Peyer's patch (tissue), 4 donors: ENCODE results near the gene LCE7A. TPM values are rescaled to one million over a fixed set of nuclear protein-coding genes. Genes with fewer than 3 reads are reported as not detected.

Experiments
- DNase-seq, 3 donors: peaks; one replicate each; pipeline ENCODE4 v3.0.0-alpha.2; 2017 to 2019
- H3K27ac ChIP-seq, 4 donors: fragments of 200-600 bp; sonication (generic); one replicate each; pipeline ENCODE4 v1.5.1; 2016 to 2019
- H3K27me3 ChIP-seq, 2 donors: fragments of 200-600 bp; sonication (generic); one replicate each; pipeline ENCODE4 v1.5.1; 2019
- H3K36me3 ChIP-seq, 3 donors: fragments of 200-600 bp; sonication (generic); one replicate each; pipeline ENCODE4 v1.5.1; 2016 to 2019
- H3K4me1 ChIP-seq, 4 donors: fragments of 200-600 bp; sonication (generic); one replicate each; pipeline ENCODE4 v1.5.1; 2016 to 2019
- H3K4me3 ChIP-seq, 4 donors: fragments of 200-600 bp; sonication (generic); 1 replicate in 3 of 4; 2 replicates in 1 of 4; pipeline ENCODE4 v1.5.1; 2016 to 2019; ENCODE audit warnings: mild to moderate bottlenecking in 1 of 4
- H3K9me3 ChIP-seq, 4 donors: fragments of 200-600 bp; sonication (generic); one replicate each; pipeline ENCODE4 v1.5.1; 2016 to 2019; ENCODE audit warnings: mild to moderate bottlenecking in 1 of 4
- POLR2A ChIP-seq, 2 donors: fragments of 450-650 bp; IDR thresholded peaks; one replicate each; pipeline ENCODE4 v1.5.1; 2017; ENCODE audit warnings: antibody characterized with exemption in 2 of 2, mild to moderate bottlenecking in 2 of 2, moderate library complexity in 2 of 2
- total RNA-seq, 4 donors: library from RNA; depleted of rRNA; stranded (reverse); fragments of >200 nt; gene quantifications; one replicate each; pipeline ENCODE4 v1.1.0, GENCODE V29; 2016
- TF ChIP-seq, protein P1 (sequence below), 6 experiments: fragments of 450-650 bp in 4 of 6; fragments of 200-600 bp in 2 of 6; sonication (generic) in 1 of 6; IDR thresholded peaks; one replicate each; pipeline ENCODE4 v1.5.1; 2017 to 2019; ENCODE audit warnings: antibody characterized with exemption in 6 of 6, mild to moderate bottlenecking in 3 of 6, moderate library complexity in 1 of 6

Gene LCE7A
- total RNA-seq, 4 donors from 2014 or later = not detected

DNA sequence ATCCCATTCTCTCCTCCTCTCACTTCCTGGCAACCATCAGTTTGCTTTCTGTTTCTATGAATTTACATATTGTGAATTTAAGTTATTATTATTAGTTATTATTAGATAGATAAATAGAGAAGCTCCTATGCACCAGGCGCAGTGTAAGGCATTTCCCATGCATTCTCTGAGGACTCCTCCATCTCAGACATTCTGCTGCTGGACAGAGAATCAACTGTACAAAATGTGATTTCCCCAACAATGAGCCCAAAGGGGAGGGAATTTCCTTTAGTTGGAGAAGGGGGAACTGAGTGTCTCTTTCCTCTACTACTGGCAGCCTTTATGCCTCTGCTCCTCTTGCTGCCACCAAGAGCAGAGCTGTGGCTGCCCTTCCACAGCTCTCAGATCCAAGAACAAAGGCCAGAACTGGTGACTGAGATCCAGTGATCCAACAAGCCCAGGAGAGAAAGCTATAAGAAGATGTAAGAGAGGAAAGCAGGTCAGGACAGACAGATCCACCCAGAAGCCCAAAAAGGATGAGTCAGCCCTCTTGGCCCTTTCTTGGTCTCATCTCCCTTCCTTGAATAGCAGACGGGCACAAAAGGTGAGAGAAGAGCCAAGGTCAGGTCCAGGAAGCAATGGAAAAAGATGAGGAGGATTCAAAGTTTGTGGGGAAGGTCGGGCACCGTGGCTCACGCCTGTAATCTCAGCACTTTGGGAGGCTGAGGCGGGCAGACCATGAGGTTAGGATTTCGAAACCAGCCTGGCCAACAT, 45.1 kb downstream of the LCE7A start:
- Histone ChIP-seq H3K9me3 (no peaks in the 10 kb centered on the region), H3K4me1 (no peaks in the 10 kb centered on the region)
- TF ChIP-seq, protein P1, sequence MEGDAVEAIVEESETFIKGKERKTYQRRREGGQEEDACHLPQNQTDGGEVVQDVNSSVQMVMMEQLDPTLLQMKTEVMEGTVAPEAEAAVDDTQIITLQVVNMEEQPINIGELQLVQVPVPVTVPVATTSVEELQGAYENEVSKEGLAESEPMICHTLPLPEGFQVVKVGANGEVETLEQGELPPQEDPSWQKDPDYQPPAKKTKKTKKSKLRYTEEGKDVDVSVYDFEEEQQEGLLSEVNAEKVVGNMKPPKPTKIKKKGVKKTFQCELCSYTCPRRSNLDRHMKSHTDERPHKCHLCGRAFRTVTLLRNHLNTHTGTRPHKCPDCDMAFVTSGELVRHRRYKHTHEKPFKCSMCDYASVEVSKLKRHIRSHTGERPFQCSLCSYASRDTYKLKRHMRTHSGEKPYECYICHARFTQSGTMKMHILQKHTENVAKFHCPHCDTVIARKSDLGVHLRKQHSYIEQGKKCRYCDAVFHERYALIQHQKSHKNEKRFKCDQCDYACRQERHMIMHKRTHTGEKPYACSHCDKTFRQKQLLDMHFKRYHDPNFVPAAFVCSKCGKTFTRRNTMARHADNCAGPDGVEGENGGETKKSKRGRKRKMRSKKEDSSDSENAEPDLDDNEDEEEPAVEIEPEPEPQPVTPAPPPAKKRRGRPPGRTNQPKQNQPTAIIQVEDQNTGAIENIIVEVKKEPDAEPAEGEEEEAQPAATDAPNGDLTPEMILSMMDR (IDR thresholded peaks at IDR 0.05) = no peak
- TF ChIP-seq POLR2A (IDR thresholded peaks at IDR 0.05) = no peak

DNA sequence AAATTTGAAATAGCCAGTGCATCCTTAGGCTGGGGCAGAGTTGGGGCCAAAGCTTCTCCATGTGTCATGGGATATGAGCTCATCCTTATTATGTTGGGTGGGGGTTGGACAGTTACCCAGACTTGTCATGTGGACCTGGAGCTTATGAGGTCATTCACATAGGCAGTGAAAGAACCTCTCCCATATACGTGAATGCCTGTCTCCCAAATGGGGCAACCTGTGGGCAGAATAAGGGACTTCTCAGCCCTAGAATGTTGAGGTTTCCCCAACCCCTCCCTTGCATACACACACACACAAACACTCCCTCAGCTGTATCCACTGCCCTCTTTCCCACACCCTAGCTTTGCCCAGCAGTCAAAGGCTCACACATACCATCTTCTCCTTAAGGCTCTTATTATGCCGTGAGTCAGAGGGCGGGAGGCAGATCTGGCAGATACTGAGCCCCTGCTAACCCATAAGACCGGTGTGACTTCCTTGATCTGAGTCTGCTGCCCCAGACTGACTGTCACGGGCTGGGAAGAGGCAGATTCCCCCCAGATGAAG, 46.3 kb downstream of the LCE7A start:
- H3K4me3 ChIP-seq = no peak overlapping the region
- no peaks in the 10 kb centered on the region for H3K36me3 ChIP-seq
- DNase-seq = no peak
- H3K4me1 ChIP-seq = no peaks in the 10 kb centered on the region
- H3K9me3 ChIP-seq = peaks cover 0 to 4% (median 0%) of the 10 kb centered on the region in 4 donors
- H3K27me3 ChIP-seq = no peaks in the 10 kb centered on the region
- H3K27ac ChIP-seq = no peak overlapping the region
- no peak for TF ChIP-seq POLR2A (IDR thresholded peaks at IDR 0.05)
- TF ChIP-seq, protein P1 (IDR thresholded peaks at IDR 0.05) = no peak

More for the DNA sequence above, 45.1 kb downstream of the LCE7A start:
- Histone ChIP-seq H3K4me3 (no peak overlapping the region), H3K36me3 (no peaks in the 10 kb centered on the region), H3K27ac (no peak overlapping the region), H3K27me3 (no peaks in the 10 kb centered on the region)
- DNase-seq = no peak

DNA sequence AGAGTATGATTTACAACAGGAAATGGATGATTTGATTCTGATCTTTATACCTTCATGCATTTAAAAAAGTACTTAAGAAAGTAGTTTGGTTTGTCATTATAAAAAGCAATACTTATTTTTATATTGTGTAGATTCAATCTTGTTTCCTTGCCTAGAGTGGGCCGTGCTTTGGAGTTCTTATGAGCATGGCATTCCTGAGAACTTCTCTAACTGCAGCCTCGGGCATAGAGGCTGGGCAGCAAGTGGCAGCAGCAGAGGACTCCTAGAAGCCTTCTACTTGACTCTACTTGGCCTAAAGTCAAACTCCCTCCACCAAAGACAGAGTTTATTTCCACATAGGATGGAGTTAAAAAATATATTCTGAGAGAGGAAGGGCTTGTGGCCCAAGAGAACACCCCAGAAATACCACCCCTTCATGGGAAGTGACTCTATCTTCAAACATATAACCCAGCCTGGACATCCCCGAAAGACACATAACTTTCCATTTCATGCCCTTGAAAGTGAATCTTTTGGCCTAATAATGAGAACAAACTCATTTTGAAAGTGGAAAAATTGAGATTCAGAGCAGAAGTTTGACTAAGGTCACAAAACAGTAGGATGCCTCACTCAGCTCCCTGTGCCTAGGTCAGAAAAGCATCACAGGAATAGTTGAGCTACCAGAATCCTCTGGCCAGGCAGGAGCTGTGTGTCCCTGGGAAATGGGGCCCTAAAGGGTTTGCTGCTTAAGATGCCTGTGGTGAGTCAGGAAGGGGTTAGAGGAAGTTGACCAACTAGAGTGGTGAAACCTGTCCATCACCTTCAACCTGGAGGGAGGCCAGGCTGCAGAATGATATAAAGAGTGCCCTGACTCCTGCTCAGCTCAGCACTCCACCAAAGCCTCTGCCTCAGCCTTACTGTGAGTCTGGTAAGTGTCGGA, 48.1 kb downstream of the LCE7A start, which contains the start of gene IVL:
Gene IVL, plus strand, starts transcription at position 861 of the 916 bp plus-strand sequence. CDS start 1,252 bp downstream, outside the sequence.
- Histone ChIP-seq H3K27ac (no peak within 1 kb of the TSS), H3K4me1 (no peaks in the 10 kb centered on the region)
- DNase-seq = no peak

DNA sequence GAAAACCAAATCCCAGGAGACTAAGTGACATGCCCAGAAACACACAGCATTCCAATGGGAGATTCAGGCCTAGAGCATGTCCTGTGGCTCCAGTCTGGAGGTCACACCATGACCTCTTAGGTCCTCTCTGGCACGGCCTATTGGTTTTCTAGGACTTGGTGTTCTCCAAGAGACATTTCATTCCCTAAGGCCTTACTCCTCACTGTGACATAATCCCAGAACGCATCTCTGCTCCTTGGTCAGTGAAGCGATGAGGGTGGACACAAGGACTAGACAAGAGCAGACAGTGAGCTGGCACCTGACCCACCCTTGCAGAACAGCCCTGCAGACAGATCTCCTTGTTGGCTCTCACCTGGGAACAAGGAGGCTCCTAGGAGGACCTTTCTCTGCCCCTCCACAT, 49.4 kb downstream of the LCE7A start:
- no peaks in the 10 kb centered on the region for H3K36me3 ChIP-seq
- no peak for DNase-seq
- TF ChIP-seq POLR2A (IDR thresholded peaks at IDR 0.05) = no peak
- TF ChIP-seq, protein P1 (IDR thresholded peaks at IDR 0.05) = no peak

More for the DNA sequence above, 48.1 kb downstream of the LCE7A start, which contains the start of gene IVL:
- TF ChIP-seq, protein P1 (IDR thresholded peaks at IDR 0.05) = no peak
- peaks cover 0 to 4% (median 0%) of the 10 kb centered on the region in 4 donors for H3K9me3 ChIP-seq
- H3K36me3 ChIP-seq = no peaks in the 10 kb centered on the region
- no peaks in the 10 kb centered on the region for H3K27me3 ChIP-seq
- H3K4me3 ChIP-seq = no peak within 1 kb of the TSS

More for the DNA sequence above, 49.4 kb downstream of the LCE7A start:
- Histone ChIP-seq H3K27me3 (no peaks in the 10 kb centered on the region), H3K4me3 (no peak overlapping the region), H3K9me3 (peaks cover 0 to 4% (median 0%) of the 10 kb centered on the region in 4 donors), H3K27ac (no peak overlapping the region), H3K4me1 (no peaks in the 10 kb centered on the region)

Other genes with a start within 250 kb of the LCE7A start
- not detected for gene LCE3B, start 246.2 kb upstream of the LCE7A start, total RNA-seq
- not detected for gene LCE3A, start 236.9 kb upstream of the LCE7A start, total RNA-seq
- gene LCE2D, start 196.6 kb upstream of the LCE7A start, total RNA-seq = not detected
- not detected for gene LCE2C, start 184.7 kb upstream of the LCE7A start, total RNA-seq
- not detected for gene LCE2B, start 173.9 kb upstream of the LCE7A start, total RNA-seq
- gene LCE2A, start 161.7 kb upstream of the LCE7A start, total RNA-seq = not detected
- gene LCE4A, start 151.8 kb upstream of the LCE7A start, total RNA-seq = not detected
- not detected for gene KPRP, start 102.0 kb upstream of the LCE7A start, total RNA-seq
- gene LCE1F, start 84.9 kb upstream of the LCE7A start, total RNA-seq = not detected
- not detected for gene LCE1E, start 73.7 kb upstream of the LCE7A start, total RNA-seq
- gene LCE1D, start 63.3 kb upstream of the LCE7A start, total RNA-seq = not detected
- gene LCE1C, start 53.3 kb upstream of the LCE7A start, total RNA-seq = not detected
- gene LCE1B, start 48.0 kb upstream of the LCE7A start, total RNA-seq = not detected
- not detected for gene LCE1A, start 32.5 kb upstream of the LCE7A start, total RNA-seq
- not detected for gene LCE6A, start 17.1 kb upstream of the LCE7A start, total RNA-seq
- not detected for gene SMCP, start 18.3 kb downstream of the LCE7A start, total RNA-seq
- not detected for gene IVL, start 48.5 kb downstream of the LCE7A start, total RNA-seq
- gene SPRR5, start 87.2 kb downstream of the LCE7A start, total RNA-seq = not detected
- not detected for gene SPRR4, start 110.7 kb downstream of the LCE7A start, total RNA-seq
- gene SPRR1A, start 124.1 kb downstream of the LCE7A start, total RNA-seq = not detected
- 1 to 10 TPM in 1 of 4 donors, not detected in 3; 4.4 TPM for gene SPRR3, start 141.8 kb downstream of the LCE7A start, total RNA-seq
- not detected for gene SPRR1B, start 171.2 kb downstream of the LCE7A start, total RNA-seq
- not detected for gene SPRR2D, start 181.1 kb downstream of the LCE7A start, total RNA-seq
- not detected for gene SPRR2A, start 197.5 kb downstream of the LCE7A start, total RNA-seq
- not detected for gene SPRR2B, start 211.6 kb downstream of the LCE7A start, total RNA-seq
- gene SPRR2E, start 234.5 kb downstream of the LCE7A start, total RNA-seq = not detected